PFSK-1 (cell line): ENCODE measurements around the gene ZNF619.

ENCODE experiments used
- SIN3A ChIP-seq: IDR thresholded peaks from 2 replicates; pipeline ENCODE4 v1.6.1; 2012; ENCODE audit warnings: mild to moderate bottlenecking, low read length, moderate library complexity, borderline replicate concordance; ENCODE audit not compliant: insufficient read depth
- TF ChIP-seq, protein P1 (sequence below), 2 experiments: IDR thresholded peaks; 2 replicates each; pipeline versions ENCODE4 v1.6.1 to v1.8.0; 2011 to 2012; ENCODE audit warnings: low read depth in 2 of 2, low read length in 2 of 2, control low read depth in 1 of 2, inconsistent platforms in 1 of 2, mild to moderate bottlenecking in 1 of 2, moderate library complexity in 1 of 2; ENCODE audit not compliant: insufficient read depth in 1 of 2

DNA sequence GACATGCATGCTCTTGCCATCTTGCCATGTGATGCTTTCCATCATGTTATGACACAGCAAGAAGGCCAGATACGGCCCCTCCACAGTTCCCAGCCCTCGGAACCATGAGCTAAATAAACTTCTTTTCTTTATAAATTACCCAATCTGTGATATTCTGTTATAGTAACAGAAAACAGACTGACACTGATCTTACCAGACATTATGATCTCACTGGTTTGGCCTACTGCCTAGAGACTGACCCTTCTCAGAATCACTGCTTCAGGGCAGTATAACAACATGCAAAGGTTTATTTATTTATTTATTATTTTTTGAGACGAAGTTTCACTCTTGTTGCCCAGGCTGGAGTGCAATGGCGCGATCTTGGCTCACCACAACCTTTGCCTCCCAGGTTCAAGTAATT, 14.0 kb downstream of the ZNF619 start:
- TF ChIP-seq SIN3A = no peak
- TF ChIP-seq, protein P1, sequence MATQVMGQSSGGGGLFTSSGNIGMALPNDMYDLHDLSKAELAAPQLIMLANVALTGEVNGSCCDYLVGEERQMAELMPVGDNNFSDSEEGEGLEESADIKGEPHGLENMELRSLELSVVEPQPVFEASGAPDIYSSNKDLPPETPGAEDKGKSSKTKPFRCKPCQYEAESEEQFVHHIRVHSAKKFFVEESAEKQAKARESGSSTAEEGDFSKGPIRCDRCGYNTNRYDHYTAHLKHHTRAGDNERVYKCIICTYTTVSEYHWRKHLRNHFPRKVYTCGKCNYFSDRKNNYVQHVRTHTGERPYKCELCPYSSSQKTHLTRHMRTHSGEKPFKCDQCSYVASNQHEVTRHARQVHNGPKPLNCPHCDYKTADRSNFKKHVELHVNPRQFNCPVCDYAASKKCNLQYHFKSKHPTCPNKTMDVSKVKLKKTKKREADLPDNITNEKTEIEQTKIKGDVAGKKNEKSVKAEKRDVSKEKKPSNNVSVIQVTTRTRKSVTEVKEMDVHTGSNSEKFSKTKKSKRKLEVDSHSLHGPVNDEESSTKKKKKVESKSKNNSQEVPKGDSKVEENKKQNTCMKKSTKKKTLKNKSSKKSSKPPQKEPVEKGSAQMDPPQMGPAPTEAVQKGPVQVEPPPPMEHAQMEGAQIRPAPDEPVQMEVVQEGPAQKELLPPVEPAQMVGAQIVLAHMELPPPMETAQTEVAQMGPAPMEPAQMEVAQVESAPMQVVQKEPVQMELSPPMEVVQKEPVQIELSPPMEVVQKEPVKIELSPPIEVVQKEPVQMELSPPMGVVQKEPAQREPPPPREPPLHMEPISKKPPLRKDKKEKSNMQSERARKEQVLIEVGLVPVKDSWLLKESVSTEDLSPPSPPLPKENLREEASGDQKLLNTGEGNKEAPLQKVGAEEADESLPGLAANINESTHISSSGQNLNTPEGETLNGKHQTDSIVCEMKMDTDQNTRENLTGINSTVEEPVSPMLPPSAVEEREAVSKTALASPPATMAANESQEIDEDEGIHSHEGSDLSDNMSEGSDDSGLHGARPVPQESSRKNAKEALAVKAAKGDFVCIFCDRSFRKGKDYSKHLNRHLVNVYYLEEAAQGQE (IDR thresholded peaks at IDR 0.05; ENCODE audit: insufficient read depth in 1 of 2, low read depth in 2 of 2, low read length in 2 of 2) = no peak
